K562 (cell line): ENCODE measurements around the gene TTYH2. TPM values are rescaled to one million over a fixed set of nuclear protein-coding genes. Genes with fewer than 3 reads are reported as not detected.
A peak's percentile ranks its signal among the peaks of the same experiment; 100 is the strongest.

ENCODE experiments used
- ATAC-seq: fragments of 200-7000 bp; cut with Tn5 transposase; 3 replicates; pipeline ENCODE4 v1.9.1; 2020; ENCODE audit warnings: moderate library complexity
- BruUV-seq: library from RNA; stranded (reverse); fragments of 400-500 nt; replicated peaks from 2 replicates; lab custom pipeline; 2021; lab: Mats Ljungman, UMichigan
- CTCF ChIA-PET: fragments of 300-600 bp; formaldehyde crosslinking; extraction: SDS; loops from one replicate; lab custom pipeline; 2021; ENCODE audit warnings: low intra/inter-chr PET ratio; lab: Yijun Ruan, JAX
- POLR2A ChIA-PET: fragments of 300-600, 350-650 bp; sonication (Branson Sonifier 250); formaldehyde crosslinking; extraction: SDS; loops from one replicate; lab custom pipeline; 2021; ENCODE audit warnings: antibody characterized with exemption, inconsistent platforms; lab: Yijun Ruan, JAX
- DNase-seq, 4 experiments: peaks; one replicate each; pipeline versions ENCODE4 v3.0.0 to v3.0.0-alpha.2; 2011 to 2018; ENCODE audit warnings: low spot score in 3 of 4, mixed read lengths in 3 of 4; ENCODE audit errors: extremely low read depth in 1 of 4
- FAIRE-seq: peaks from 2 replicates; lab custom pipeline; 2011; peaks lifted over from hg19 to GRCh38; lab: Jason Lieb, UNC
- H2AFZ ChIP-seq: 2 replicates; pipeline ENCODE4 v1.6.0; 2011; ENCODE audit warnings: low read depth, low read length, control low read depth, inconsistent platforms
- H3K27ac ChIP-seq: fragments of 200-600 bp; 3 replicates; pipeline ENCODE4 v1.8.0; 2011; ENCODE audit warnings: low read depth, mild to moderate bottlenecking, control low read depth, inconsistent platforms, low read length, moderate library complexity, mixed read lengths; ENCODE audit errors: extremely low read depth
- H3K27me3 ChIP-seq, 2 experiments: fragments of 300-600 bp in 1 of 2; 2 replicates in 1 of 2; 3 replicates in 1 of 2; pipeline versions ENCODE4 v1.6.0 to v1.8.0; 2011; ENCODE audit warnings: inconsistent platforms in 2 of 2, low read length in 2 of 2, mild to moderate bottlenecking in 1 of 2, mixed read lengths in 1 of 2, moderate library complexity in 1 of 2; ENCODE audit not compliant: control insufficient read depth in 2 of 2, insufficient read depth in 2 of 2
- H3K36me3 ChIP-seq: fragments of 300-600 bp; 3 replicates; pipeline ENCODE4 v1.8.0; 2011; ENCODE audit warnings: mild to moderate bottlenecking, low read length, inconsistent platforms; ENCODE audit not compliant: control insufficient read depth, insufficient read depth
- H3K4me1 ChIP-seq, 2 experiments: fragments of 200-600 bp in 1 of 2; replicated peaks in 1 of 2; 2 replicates in 1 of 2; 3 replicates in 1 of 2; pipeline versions ENCODE4 v1.5.1 to v1.8.0; 2011; ENCODE audit warnings: inconsistent platforms in 2 of 2, low read length in 2 of 2, mild to moderate bottlenecking in 1 of 2, mixed read lengths in 1 of 2, moderate library complexity in 1 of 2; ENCODE audit not compliant: control insufficient read depth in 2 of 2, insufficient read depth in 2 of 2
- H3K4me2 ChIP-seq: 2 replicates; pipeline ENCODE4 v1.6.1; 2011; ENCODE audit warnings: low read length, control low read depth, inconsistent platforms, mixed read lengths; ENCODE audit not compliant: insufficient read depth
- H3K4me3 ChIP-seq: fragments of 200-600 bp; sonication (generic), shearing (Covaris generic); 2 replicates; pipeline ENCODE4 v1.5.1; 2016; ENCODE audit warnings: control low read depth, inconsistent platforms
- H3K79me2 ChIP-seq: fragments of 200-600 bp; 3 replicates; pipeline ENCODE4 v1.8.0; 2011; ENCODE audit warnings: low read length, inconsistent platforms; ENCODE audit not compliant: control insufficient read depth, insufficient read depth
- H3K9ac ChIP-seq, 2 experiments: 2 replicates each; pipeline versions ENCODE4 v1.6.0 to v1.6.1; 2011; ENCODE audit warnings: low read depth in 2 of 2, low read length in 2 of 2, control low read depth in 1 of 2, inconsistent platforms in 1 of 2, mild to moderate bottlenecking in 1 of 2, mixed read lengths in 1 of 2; ENCODE audit not compliant: insufficient read depth in 1 of 2
- H3K9me1 ChIP-seq: one replicate; pipeline ENCODE4 v1.6.0; 2011; ENCODE audit warnings: inconsistent platforms, mild to moderate bottlenecking, low read length, moderate library complexity; ENCODE audit not compliant: control insufficient read depth, insufficient read depth
- H3K9me3 ChIP-seq: replicated peaks from 2 replicates; pipeline ENCODE4 v1.5.1; 2011; ENCODE audit warnings: low read depth, low read length, inconsistent platforms; ENCODE audit not compliant: control insufficient read depth, insufficient read depth
- H4K20me1 ChIP-seq: replicated peaks from 2 replicates; pipeline ENCODE4 v1.6.1; 2011; ENCODE audit warnings: low read length, inconsistent platforms, mixed read lengths; ENCODE audit not compliant: control insufficient read depth, insufficient read depth
- BRCA1 ChIP-seq, 2 experiments: fragments of 450-650 bp in 1 of 2; sonication (generic) in 1 of 2; formaldehyde crosslinking in 1 of 2; IDR thresholded peaks; 2 replicates each; pipeline versions ENCODE4 v1.5.0 to v1.6.1; 2017 to 2020; ENCODE audit warnings: mild to moderate bottlenecking in 1 of 2, missing genetic modification reagents in 1 of 2
- TFE3 ChIP-seq: fragments of 450-650 bp; formaldehyde crosslinking; IDR thresholded peaks from 2 replicates; pipeline ENCODE4 v1.4.0; 2020; ENCODE audit warnings: mild to moderate bottlenecking, mixed read lengths
- USF1 ChIP-seq: sonication (generic); formaldehyde crosslinking; IDR thresholded peaks from 2 replicates; pipeline ENCODE4 v1.9.0; 2022; ENCODE audit warnings: mild to moderate bottlenecking, missing genetic modification reagents
- WGBS: fragments of 100-300 bp; shearing (Covaris generic); methylation state at CpG from one replicate; pipeline ENCODE4 v1.1.6; 2016; ENCODE audit warnings: low coverage, mixed read lengths; ENCODE audit not compliant: insufficient coverage; ENCODE audit errors: missing lambda C conversion rate; 5-methylcytosine and 5-hydroxymethylcytosine counted together
- in situ Hi-C: fragments of 300-500 bp; cut with MboI; formaldehyde crosslinking; loops from 4 replicates; pipeline ENCODE4 v1.15.0; 2018; ENCODE audit warnings: inconsistent platforms, mixed read lengths
- intact Hi-C: fragments of 100-400 bp; cut with micrococcal nuclease; formaldehyde crosslinking; loops from 2 replicates; pipeline ENCODE4 v1.14.2; 2022
- polyA plus RNA-seq, 8 experiments: library from polyadenylated mRNA; depleted of rRNA in 4 of 8; stranded (reverse) in 5 of 8; unstranded in 3 of 8; fragments of >200 nt; fragmentation: Nextera tagmentation in 2 of 8; fragmentation: Illumina TruSeq in 1 of 8; extraction: Ambion mirVana in 2 of 8; extraction: Trizol in 1 of 8; gene quantifications; 2 replicates each; pipeline versions ENCODE4 v1.2.1 to v1.2.3, GENCODE V29; 2011 to 2014; ENCODE audit warnings: inconsistent platforms in 1 of 8, missing spikeins in 1 of 8
- total RNA-seq, 7 experiments: library from RNA; depleted of rRNA in 6 of 7; stranded (reverse); fragments of >200 nt in 6 of 7; fragmentation: Illumina TruSeq in 2 of 7; extraction: Trizol in 2 of 7; gene quantifications; 2 replicates each; pipeline versions ENCODE4 v1.2.1 to v1.2.3, GENCODE V29; 2011 to 2021; ENCODE audit warnings: low replicate concordance in 1 of 7

The TTYH2 gene
- total and polyA plus RNA-seq, 9 of the 15 experiments (the other 6 are each of a cell fraction or from before 2014, with no cell fraction given) = 0.03 to 2.0 (median 0.91) TPM

- under 1% methylated on average over 9 of the region's 9 CpGs for whole genome bisulfite sequencing
Observed at GRCh38 chr17:74194682-74195081, 18.7 kb upstream of the TTYH2 start.

More at GRCh38 chr17:74194682-74195081, 18.7 kb upstream of the TTYH2 start:
- ATAC-seq (no peak), FAIRE-seq (no peak), DNase-seq (no peak)
- intact Hi-C loops (no loop called here), in situ Hi-C loops (no loop called here)
- Histone ChIP-seq H3K9me3 (no peaks in the 10 kb centered on the region), H4K20me1 (peaks cover 20% of the 10 kb centered on the region), H3K79me2 (no peaks in the 10 kb centered on the region), H3K4me3 (no peak overlapping the region), H3K27ac (no peak overlapping the region), H3K9ac (no peak overlapping the region), H3K36me3 (no peaks in the 10 kb centered on the region), H3K27me3 (peaks cover 26 to 61% of the 10 kb centered on the region in 2 experiments; a peak in 4 of 5 replicates), H3K9me1 (no peaks in the 10 kb centered on the region), H2AFZ (no peak overlapping the region), H3K4me2 (no peak overlapping the region), H3K4me1 (peaks cover 0 to 10% of the 10 kb centered on the region in 2 experiments; a peak in 3 of 5 replicates)
- no TSS peak for BruUV-seq
- POLR2A ChIA-PET = no interaction called here
- CTCF ChIA-PET = no interaction called here
- TF ChIP-seq BRCA1 (IDR thresholded peaks at IDR 0.05) (no peak), BRCA1 (CRISPR knock-in tag; IDR thresholded peaks at IDR 0.05) (no peak), TFE3 (CRISPR knock-in tag) (peak; percentile 15; the same call in 1 of the 2 replicates), USF1 (CRISPR knock-in tag) (peak; percentile 43; the same call in 1 of the 2 replicates)
